K562 (cell line): Measurements from ENCODE around the gene ANKRD44. TPM values are rescaled to one million over a fixed set of nuclear protein-coding genes. Genes with fewer than 3 reads are reported as not detected.

Experiments
- ATAC-seq: fragments of 200-7000 bp; cut with Tn5 transposase; 3 replicates; pipeline ENCODE4 v1.9.1; 2020; ENCODE audit warnings: moderate library complexity
- BruUV-seq: library from RNA; stranded (reverse); fragments of 400-500 nt; replicated peaks from 2 replicates; lab custom pipeline; 2021; lab: Mats Ljungman, UMichigan
- CTCF ChIA-PET: fragments of 300-600 bp; formaldehyde crosslinking; extraction: SDS; loops from one replicate; lab custom pipeline; 2021; ENCODE audit warnings: low intra/inter-chr PET ratio; lab: Yijun Ruan, JAX
- POLR2A ChIA-PET: fragments of 300-600, 350-650 bp; sonication (Branson Sonifier 250); formaldehyde crosslinking; extraction: SDS; loops from one replicate; lab custom pipeline; 2021; ENCODE audit warnings: antibody characterized with exemption, inconsistent platforms; lab: Yijun Ruan, JAX
- DNase-seq, 4 experiments: peaks; one replicate each; pipeline versions ENCODE4 v3.0.0 to v3.0.0-alpha.2; 2011 to 2018; ENCODE audit warnings: low spot score in 3 of 4, mixed read lengths in 3 of 4; ENCODE audit errors: extremely low read depth in 1 of 4
- FAIRE-seq: peaks from 2 replicates; lab custom pipeline; 2011; peaks lifted over from hg19 to GRCh38; lab: Jason Lieb, UNC
- H2AFZ ChIP-seq: 2 replicates; pipeline ENCODE4 v1.6.0; 2011; ENCODE audit warnings: low read depth, low read length, control low read depth, inconsistent platforms
- H3K27ac ChIP-seq: fragments of 200-600 bp; 3 replicates; pipeline ENCODE4 v1.8.0; 2011; ENCODE audit warnings: low read depth, mild to moderate bottlenecking, control low read depth, inconsistent platforms, low read length, moderate library complexity, mixed read lengths; ENCODE audit errors: extremely low read depth
- H3K27me3 ChIP-seq, 2 experiments: fragments of 300-600 bp in 1 of 2; 2 replicates in 1 of 2; 3 replicates in 1 of 2; pipeline versions ENCODE4 v1.6.0 to v1.8.0; 2011; ENCODE audit warnings: inconsistent platforms in 2 of 2, low read length in 2 of 2, mild to moderate bottlenecking in 1 of 2, mixed read lengths in 1 of 2, moderate library complexity in 1 of 2; ENCODE audit not compliant: control insufficient read depth in 2 of 2, insufficient read depth in 2 of 2
- H3K36me3 ChIP-seq: fragments of 300-600 bp; 3 replicates; pipeline ENCODE4 v1.8.0; 2011; ENCODE audit warnings: mild to moderate bottlenecking, low read length, inconsistent platforms; ENCODE audit not compliant: control insufficient read depth, insufficient read depth
- H3K4me1 ChIP-seq, 2 experiments: fragments of 200-600 bp in 1 of 2; replicated peaks in 1 of 2; 2 replicates in 1 of 2; 3 replicates in 1 of 2; pipeline versions ENCODE4 v1.5.1 to v1.8.0; 2011; ENCODE audit warnings: inconsistent platforms in 2 of 2, low read length in 2 of 2, mild to moderate bottlenecking in 1 of 2, mixed read lengths in 1 of 2, moderate library complexity in 1 of 2; ENCODE audit not compliant: control insufficient read depth in 2 of 2, insufficient read depth in 2 of 2
- H3K4me2 ChIP-seq: 2 replicates; pipeline ENCODE4 v1.6.1; 2011; ENCODE audit warnings: low read length, control low read depth, inconsistent platforms, mixed read lengths; ENCODE audit not compliant: insufficient read depth
- H3K4me3 ChIP-seq: fragments of 200-600 bp; sonication (generic), shearing (Covaris generic); 2 replicates; pipeline ENCODE4 v1.5.1; 2016; ENCODE audit warnings: control low read depth, inconsistent platforms
- H3K79me2 ChIP-seq: fragments of 200-600 bp; 3 replicates; pipeline ENCODE4 v1.8.0; 2011; ENCODE audit warnings: low read length, inconsistent platforms; ENCODE audit not compliant: control insufficient read depth, insufficient read depth
- H3K9ac ChIP-seq, 2 experiments: 2 replicates each; pipeline versions ENCODE4 v1.6.0 to v1.6.1; 2011; ENCODE audit warnings: low read depth in 2 of 2, low read length in 2 of 2, control low read depth in 1 of 2, inconsistent platforms in 1 of 2, mild to moderate bottlenecking in 1 of 2, mixed read lengths in 1 of 2; ENCODE audit not compliant: insufficient read depth in 1 of 2
- H3K9me1 ChIP-seq: one replicate; pipeline ENCODE4 v1.6.0; 2011; ENCODE audit warnings: inconsistent platforms, mild to moderate bottlenecking, low read length, moderate library complexity; ENCODE audit not compliant: control insufficient read depth, insufficient read depth
- H3K9me3 ChIP-seq: replicated peaks from 2 replicates; pipeline ENCODE4 v1.5.1; 2011; ENCODE audit warnings: low read depth, low read length, inconsistent platforms; ENCODE audit not compliant: control insufficient read depth, insufficient read depth
- H4K20me1 ChIP-seq: replicated peaks from 2 replicates; pipeline ENCODE4 v1.6.1; 2011; ENCODE audit warnings: low read length, inconsistent platforms, mixed read lengths; ENCODE audit not compliant: control insufficient read depth, insufficient read depth
- CBFA2T2 ChIP-seq: fragments of 450-650 bp; conservative IDR thresholded peaks from 2 replicates; pipeline ENCODE4 v1.6.1; 2017; ENCODE audit warnings: mild to moderate bottlenecking
- FOXJ2 ChIP-seq: fragments of 200-800 bp; sonication (Bioruptor generic); IDR thresholded peaks from 2 replicates; pipeline ENCODE4 v1.6.1; 2016; ENCODE audit warnings: missing genetic modification characterization, missing compliant biosample characterization
- MTA1 ChIP-seq: fragments of 450-650 bp; IDR thresholded peaks from 2 replicates; pipeline ENCODE4 v1.6.1; 2017; ENCODE audit warnings: borderline replicate concordance
- NR2C1 ChIP-seq, 2 experiments: fragments of 450-650 bp; IDR thresholded peaks; 2 replicates each; pipeline ENCODE4 v1.6.1; 2017; ENCODE audit warnings: mild to moderate bottlenecking in 2 of 2, antibody characterized with exemption in 1 of 2, inconsistent platforms in 1 of 2, missing compliant biosample characterization in 1 of 2, missing genetic modification characterization in 1 of 2
- PRPF4 ChIP-seq: fragments of 200-400 bp; formaldehyde crosslinking; IDR thresholded peaks from one replicate; pipeline ENCODE4 v1.6.1; 2017; ENCODE audit warnings: low read length, low read depth, mild to moderate bottlenecking; ENCODE audit not compliant: insufficient read depth, poor library complexity, severe bottlenecking
- RBM25 ChIP-seq: fragments of 200-400 bp; formaldehyde crosslinking; IDR thresholded peaks from 2 replicates; pipeline ENCODE4 v1.6.1; 2018; ENCODE audit warnings: low read length, low read depth, moderate library complexity; ENCODE audit not compliant: severe bottlenecking
- SNIP1 ChIP-seq: fragments of 450-650 bp; IDR thresholded peaks from 2 replicates; pipeline ENCODE4 v1.7.1; 2017; ENCODE audit warnings: low read depth, mild to moderate bottlenecking
- SPI1 ChIP-seq: IDR thresholded peaks from 2 replicates; pipeline ENCODE4 v1.6.1; 2011; ENCODE audit warnings: low read depth, low read length, control low read depth, borderline replicate concordance
- ZNF23 ChIP-seq: fragments of 250-450 bp; sonication (Bioruptor Pico); IDR thresholded peaks from 2 replicates; pipeline ENCODE4 v1.4.0; 2020; ENCODE audit warnings: mild to moderate bottlenecking
- WGBS: fragments of 100-300 bp; shearing (Covaris generic); methylation state at CpG from one replicate; pipeline ENCODE4 v1.1.6; 2016; ENCODE audit warnings: low coverage, mixed read lengths; ENCODE audit not compliant: insufficient coverage; ENCODE audit errors: missing lambda C conversion rate; 5-methylcytosine and 5-hydroxymethylcytosine counted together
- in situ Hi-C: fragments of 300-500 bp; cut with MboI; formaldehyde crosslinking; loops from 4 replicates; pipeline ENCODE4 v1.15.0; 2018; ENCODE audit warnings: inconsistent platforms, mixed read lengths
- intact Hi-C: fragments of 100-400 bp; cut with micrococcal nuclease; formaldehyde crosslinking; loops from 2 replicates; pipeline ENCODE4 v1.14.2; 2022
- polyA plus RNA-seq, 8 experiments: library from polyadenylated mRNA; depleted of rRNA in 4 of 8; stranded (reverse) in 5 of 8; unstranded in 3 of 8; fragments of >200 nt; fragmentation: Nextera tagmentation in 2 of 8; fragmentation: Illumina TruSeq in 1 of 8; extraction: Ambion mirVana in 2 of 8; extraction: Trizol in 1 of 8; gene quantifications; 2 replicates each; pipeline versions ENCODE4 v1.2.1 to v1.2.3, GENCODE V29; 2011 to 2014; ENCODE audit warnings: inconsistent platforms in 1 of 8, missing spikeins in 1 of 8
- total RNA-seq, 7 experiments: library from RNA; depleted of rRNA in 6 of 7; stranded (reverse); fragments of >200 nt in 6 of 7; fragmentation: Illumina TruSeq in 2 of 7; extraction: Trizol in 2 of 7; gene quantifications; 2 replicates each; pipeline versions ENCODE4 v1.2.1 to v1.2.3, GENCODE V29; 2011 to 2021; ENCODE audit warnings: low replicate concordance in 1 of 7
- TF ChIP-seq, protein P1 (sequence below): fragments of 450-650 bp; IDR thresholded peaks from one replicate; pipeline ENCODE4 v1.6.1; 2018; ENCODE audit warnings: mild to moderate bottlenecking, moderate library complexity; ENCODE audit not compliant: partially characterized antibody
- TF ChIP-seq, protein P2 (sequence below): fragments of 450-650 bp; formaldehyde crosslinking; IDR thresholded peaks from 2 replicates; pipeline ENCODE4 v1.4.0; 2020; ENCODE audit warnings: mild to moderate bottlenecking, moderate library complexity
- TF ChIP-seq, protein P3 (sequence below): fragments of 450-650 bp; IDR thresholded peaks from 2 replicates; pipeline ENCODE4 v1.6.1; 2017; ENCODE audit warnings: antibody characterized with exemption, mild to moderate bottlenecking
- TF ChIP-seq, protein P4 (sequence below): sonication (generic); formaldehyde crosslinking; IDR thresholded peaks from 2 replicates; pipeline ENCODE4 v1.9.0; 2022; ENCODE audit warnings: mild to moderate bottlenecking, missing genetic modification reagents

The ANKRD44 gene
- total and polyA plus RNA-seq, 9 of the 15 experiments (the other 6 are each of a cell fraction or from before 2014, with no cell fraction given): 0.03 to 0.64 (median 0.07) TPM; not detected in 3

- TF ChIP-seq PRPF4 (no peak), RBM25 (no peak)
These were observed 168.7 kb downstream of the ANKRD44 start (continued) for GRCh38 chr2:197141702-197142473.

GRCh38 chr2:197140045-197140444 lies 170.5 kb downstream of the ANKRD44 start:
- H3K9ac ChIP-seq: no peak overlapping the region
- WGBS: 0% methylated on average over 1 of the region's 1 CpG
- in situ Hi-C loops (no loop called here), intact Hi-C loops (no loop called here)
- POLR2A ChIA-PET: no interaction called here
- H3K36me3 ChIP-seq: no peaks in the 10 kb centered on the region
- H3K4me1 ChIP-seq: no peaks in the 10 kb centered on the region
- H2AFZ ChIP-seq: no peak overlapping the region
- H4K20me1 ChIP-seq: no peaks in the 10 kb centered on the region
- no peak for ATAC-seq
- CTCF ChIA-PET: no interaction called here
- no peak overlapping the region for H3K4me3 ChIP-seq
- H3K27ac ChIP-seq: no peak overlapping the region
- H3K4me2 ChIP-seq: no peak overlapping the region
- no peaks in the 10 kb centered on the region for H3K9me3 ChIP-seq
- no TSS peak for BruUV-seq
- FAIRE-seq: no peak
- no peaks in the 10 kb centered on the region for H3K27me3 ChIP-seq
- no peaks in the 10 kb centered on the region for H3K9me1 ChIP-seq
- H3K79me2 ChIP-seq: no peaks in the 10 kb centered on the region
- no peak for DNase-seq
- TF ChIP-seq, protein P1, sequence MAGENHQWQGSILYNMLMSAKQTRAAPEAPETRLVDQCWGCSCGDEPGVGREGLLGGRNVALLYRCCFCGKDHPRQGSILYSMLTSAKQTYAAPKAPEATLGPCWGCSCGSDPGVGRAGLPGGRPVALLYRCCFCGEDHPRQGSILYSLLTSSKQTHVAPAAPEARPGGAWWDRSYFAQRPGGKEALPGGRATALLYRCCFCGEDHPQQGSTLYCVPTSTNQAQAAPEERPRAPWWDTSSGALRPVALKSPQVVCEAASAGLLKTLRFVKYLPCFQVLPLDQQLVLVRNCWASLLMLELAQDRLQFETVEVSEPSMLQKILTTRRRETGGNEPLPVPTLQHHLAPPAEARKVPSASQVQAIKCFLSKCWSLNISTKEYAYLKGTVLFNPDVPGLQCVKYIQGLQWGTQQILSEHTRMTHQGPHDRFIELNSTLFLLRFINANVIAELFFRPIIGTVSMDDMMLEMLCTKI: no peak
- TF ChIP-seq, protein P2, sequence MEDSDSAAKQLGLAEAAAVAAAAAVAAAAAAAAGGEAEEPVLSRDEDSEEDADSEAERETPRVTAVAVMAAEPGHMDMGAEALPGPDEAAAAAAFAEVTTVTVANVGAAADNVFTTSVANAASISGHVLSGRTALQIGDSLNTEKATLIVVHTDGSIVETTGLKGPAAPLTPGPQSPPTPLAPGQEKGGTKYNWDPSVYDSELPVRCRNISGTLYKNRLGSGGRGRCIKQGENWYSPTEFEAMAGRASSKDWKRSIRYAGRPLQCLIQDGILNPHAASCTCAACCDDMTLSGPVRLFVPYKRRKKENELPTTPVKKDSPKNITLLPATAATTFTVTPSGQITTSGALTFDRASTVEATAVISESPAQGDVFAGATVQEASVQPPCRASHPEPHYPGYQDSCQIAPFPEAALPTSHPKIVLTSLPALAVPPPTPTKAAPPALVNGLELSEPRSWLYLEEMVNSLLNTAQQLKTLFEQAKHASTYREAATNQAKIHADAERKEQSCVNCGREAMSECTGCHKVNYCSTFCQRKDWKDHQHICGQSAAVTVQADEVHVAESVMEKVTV: no peak
- TF ChIP-seq NR2C1 (IDR thresholded peaks at IDR 0.05) (no peak), NR2C1 (tag; IDR thresholded peaks at IDR 0.05) (no peak), FOXJ2 (no peak), ZNF23 (CRISPR knock-in tag) (no peak), SPI1 (no peak), SNIP1 (no peak), MTA1 (no peak), CBFA2T2 (no peak)
- TF ChIP-seq, protein P3, sequence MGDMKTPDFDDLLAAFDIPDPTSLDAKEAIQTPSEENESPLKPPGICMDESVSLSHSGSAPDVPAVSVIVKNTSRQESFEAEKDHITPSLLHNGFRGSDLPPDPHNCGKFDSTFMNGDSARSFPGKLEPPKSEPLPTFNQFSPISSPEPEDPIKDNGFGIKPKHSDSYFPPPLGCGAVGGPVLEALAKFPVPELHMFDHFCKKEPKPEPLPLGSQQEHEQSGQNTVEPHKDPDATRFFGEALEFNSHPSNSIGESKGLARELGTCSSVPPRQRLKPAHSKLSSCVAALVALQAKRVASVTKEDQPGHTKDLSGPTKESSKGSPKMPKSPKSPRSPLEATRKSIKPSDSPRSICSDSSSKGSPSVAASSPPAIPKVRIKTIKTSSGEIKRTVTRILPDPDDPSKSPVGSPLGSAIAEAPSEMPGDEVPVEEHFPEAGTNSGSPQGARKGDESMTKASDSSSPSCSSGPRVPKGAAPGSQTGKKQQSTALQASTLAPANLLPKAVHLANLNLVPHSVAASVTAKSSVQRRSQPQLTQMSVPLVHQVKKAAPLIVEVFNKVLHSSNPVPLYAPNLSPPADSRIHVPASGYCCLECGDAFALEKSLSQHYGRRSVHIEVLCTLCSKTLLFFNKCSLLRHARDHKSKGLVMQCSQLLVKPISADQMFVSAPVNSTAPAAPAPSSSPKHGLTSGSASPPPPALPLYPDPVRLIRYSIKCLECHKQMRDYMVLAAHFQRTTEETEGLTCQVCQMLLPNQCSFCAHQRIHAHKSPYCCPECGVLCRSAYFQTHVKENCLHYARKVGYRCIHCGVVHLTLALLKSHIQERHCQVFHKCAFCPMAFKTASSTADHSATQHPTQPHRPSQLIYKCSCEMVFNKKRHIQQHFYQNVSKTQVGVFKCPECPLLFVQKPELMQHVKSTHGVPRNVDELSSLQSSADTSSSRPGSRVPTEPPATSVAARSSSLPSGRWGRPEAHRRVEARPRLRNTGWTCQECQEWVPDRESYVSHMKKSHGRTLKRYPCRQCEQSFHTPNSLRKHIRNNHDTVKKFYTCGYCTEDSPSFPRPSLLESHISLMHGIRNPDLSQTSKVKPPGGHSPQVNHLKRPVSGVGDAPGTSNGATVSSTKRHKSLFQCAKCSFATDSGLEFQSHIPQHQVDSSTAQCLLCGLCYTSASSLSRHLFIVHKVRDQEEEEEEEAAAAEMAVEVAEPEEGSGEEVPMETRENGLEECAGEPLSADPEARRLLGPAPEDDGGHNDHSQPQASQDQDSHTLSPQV: no peak
- TF ChIP-seq, protein P4, sequence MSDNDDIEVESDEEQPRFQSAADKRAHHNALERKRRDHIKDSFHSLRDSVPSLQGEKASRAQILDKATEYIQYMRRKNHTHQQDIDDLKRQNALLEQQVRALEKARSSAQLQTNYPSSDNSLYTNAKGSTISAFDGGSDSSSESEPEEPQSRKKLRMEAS: no peak
